ENCODE data around the gene RPTN.
"Not testable (repeated sequence)": the region's sequence is repeated elsewhere in the genome, so short reads cannot be mapped to it uniquely, and the experiment has no call there.

Gene RPTN

GRCh38 chr1:152166966-152167365 is 7.9 kb upstream of the RPTN start:
- DNase-seq (ENCODE audit: low read depth in 1 of 2, low spot score in 1 of 2): no peak

GRCh38 chr1:152165286-152166077 is 6.5 kb upstream of the RPTN start:
- DNase-seq (ENCODE audit: low read depth in 1 of 2, low spot score in 1 of 2): no peak

GRCh38 chr1:152164517-152165136 is 5.6 kb upstream of the RPTN start:
- no peak for DNase-seq (ENCODE audit: low read depth in 1 of 2, low spot score in 1 of 2)

- no peak for DNase-seq (ENCODE audit: low read depth in 1 of 2, low spot score in 1 of 2)
Observed at GRCh38 chr1:152162792-152163463, 3.9 kb upstream of the RPTN start.

- DNase-seq (ENCODE audit: low read depth in 1 of 2, low spot score in 1 of 2): no peak
Observed at GRCh38 chr1:152160576-152160975, 1.5 kb upstream of the RPTN start.

- DNase-seq (ENCODE audit: low read depth in 1 of 2, low spot score in 1 of 2): no peak
Observed at GRCh38 chr1:152153996-152154395, 5.0 kb downstream of the RPTN start.

GRCh38 chr1:152151646-152152045 is 7.4 kb downstream of the RPTN start:
- DNase-seq (ENCODE audit: low read depth in 1 of 2, low spot score in 1 of 2): no peak

- DNase-seq (ENCODE audit: low read depth in 1 of 2, low spot score in 1 of 2): no peak
Observed at GRCh38 chr1:152148981-152149380, 10.0 kb downstream of the RPTN start.

- DNase-seq (ENCODE audit: low read depth in 1 of 2, low spot score in 1 of 2): no peak
Observed at GRCh38 chr1:152148051-152148450, 11.0 kb downstream of the RPTN start.

- DNase-seq (ENCODE audit: low read depth in 1 of 2, low spot score in 1 of 2): no peak
Observed at GRCh38 chr1:152145769-152146168, 13.3 kb downstream of the RPTN start.

- not testable (repeated sequence) for DNase-seq (ENCODE audit: low read depth in 1 of 2, low spot score in 1 of 2)
Observed at GRCh38 chr1:152144674-152145183, 14.3 kb downstream of the RPTN start.

- DNase-seq (ENCODE audit: low read depth in 1 of 2, low spot score in 1 of 2): no peak
Observed at GRCh38 chr1:152143150-152143887, 15.7 kb downstream of the RPTN start.

GRCh38 chr1:152141971-152142584 is 16.9 kb downstream of the RPTN start:
- DNase-seq (ENCODE audit: low read depth in 1 of 2, low spot score in 1 of 2): no peak

- DNase-seq (ENCODE audit: low read depth in 1 of 2, low spot score in 1 of 2): no peak
Observed at GRCh38 chr1:152137215-152137614, 21.8 kb downstream of the RPTN start.

- no peak for DNase-seq (ENCODE audit: low read depth in 1 of 2, low spot score in 1 of 2)
Observed at GRCh38 chr1:152130186-152130585, 28.8 kb downstream of the RPTN start.

- DNase-seq (ENCODE audit: low read depth in 1 of 2, low spot score in 1 of 2): no peak
Observed at GRCh38 chr1:152127673-152128072, 31.4 kb downstream of the RPTN start.

- no peak for DNase-seq (ENCODE audit: low read depth in 1 of 2, low spot score in 1 of 2)
Observed at GRCh38 chr1:152125834-152126443, 33.1 kb downstream of the RPTN start.

GRCh38 chr1:152118915-152119314 is 40.1 kb downstream of the RPTN start:
- DNase-seq (ENCODE audit: low read depth in 1 of 2, low spot score in 1 of 2): no peak

- DNase-seq (ENCODE audit: low read depth in 1 of 2, low spot score in 1 of 2): no peak
Observed at GRCh38 chr1:152115344-152115743, 43.7 kb downstream of the RPTN start, which contains the start of gene TCHH. Gene TCHH, minus strand, starts transcription at chr1:152115444. Its CDS starts 1,364 bp downstream, at chr1:152114080.

- DNase-seq (ENCODE audit: low read depth in 1 of 2, low spot score in 1 of 2): no peak
Observed at GRCh38 chr1:152112885-152113432, 46.1 kb downstream of the RPTN start.
